Activated CD4-positive, alpha-beta T cell treated with anti-CD3 and anti-CD28 coated beads for 48 hours (primary cell): ENCODE data around the gene GABARAP.
A peak's percentile ranks its signal among the peaks of the same experiment; 100 is the strongest.

Source experiments
- DNase-seq: peaks from one replicate; pipeline ENCODE4 v3.0.0-alpha.2; 2020

GABARAP gene

GRCh38 chr17:7239091-7240027 lies 2.9 kb downstream of the GABARAP start, which contains the start of gene PHF23:
Gene PHF23, minus strand, starts transcription at chr17:7239457. Its CDS starts 178 bp downstream, at chr17:7239279.
- DNase-seq = peak; percentile 98

GRCh38 chr17:7238420-7239090 lies 3.7 kb downstream of the GABARAP start:
- DNase-seq = peak; percentile 37

GRCh38 chr17:7237761-7238419 lies 4.4 kb downstream of the GABARAP start:
- DNase-seq = peak; percentile 91

GRCh38 chr17:7237266-7237760 lies 4.9 kb downstream of the GABARAP start:
- no peak for DNase-seq

- DNase-seq = no peak
Observed at GRCh38 chr17:7236808-7237207, 5.4 kb downstream of the GABARAP start.

- no peak for DNase-seq
Observed at GRCh38 chr17:7235693-7236665, 6.3 kb downstream of the GABARAP start.

- DNase-seq = peak; percentile 96
Observed at GRCh38 chr17:7234083-7234951, 7.9 kb downstream of the GABARAP start, which contains the start of gene DVL2. Gene DVL2, minus strand, starts transcription at chr17:7234517. Its CDS starts 255 bp downstream, at chr17:7234262.

GRCh38 chr17:7233701-7234082 lies 8.6 kb downstream of the GABARAP start:
- DNase-seq = no peak

- DNase-seq = no peak
Observed at GRCh38 chr17:7232114-7232513, 10.1 kb downstream of the GABARAP start.

GRCh38 chr17:7229504-7229903 lies 12.7 kb downstream of the GABARAP start:
- DNase-seq = no peak

- DNase-seq = no peak
Observed at GRCh38 chr17:7228920-7229319, 13.3 kb downstream of the GABARAP start.

GRCh38 chr17:7226721-7227710 lies 15.2 kb downstream of the GABARAP start:
- no peak for DNase-seq

GRCh38 chr17:7225711-7226331 lies 16.4 kb downstream of the GABARAP start:
- no peak for DNase-seq

- no peak for DNase-seq
Observed at GRCh38 chr17:7224661-7225111, 17.6 kb downstream of the GABARAP start.

- DNase-seq = no peak
Observed at GRCh38 chr17:7224110-7224509, 18.1 kb downstream of the GABARAP start.

- DNase-seq = no peak
Observed at GRCh38 chr17:7223375-7223774, 18.9 kb downstream of the GABARAP start.

GRCh38 chr17:7222972-7223292 lies 19.3 kb downstream of the GABARAP start:
- DNase-seq = no peak

GRCh38 chr17:7222093-7222971 lies 19.9 kb downstream of the GABARAP start:
- DNase-seq = no peak
